K562 (cell line): ENCODE measurements around the gene MFSD12. TPM values are rescaled to one million over a fixed set of nuclear protein-coding genes. Genes with fewer than 3 reads are reported as not detected.
A peak's percentile ranks its signal among the peaks of the same experiment; 100 is the strongest.

Experiments used
- ARID2 ChIP-seq: fragments of 450-650 bp; IDR thresholded peaks from 2 replicates; pipeline ENCODE4 v1.6.1; 2017; ENCODE audit warnings: antibody characterized with exemption, mild to moderate bottlenecking
- HDAC1 ChIP-seq, 2 experiments: fragments of 450-650 bp; IDR thresholded peaks; 2 replicates each; pipeline ENCODE4 v1.6.1; 2016 to 2017; ENCODE audit warnings: inconsistent platforms in 1 of 2, mild to moderate bottlenecking in 1 of 2, moderate library complexity in 1 of 2
- MCM2 ChIP-seq: fragments of 450-650 bp; IDR thresholded peaks from 2 replicates; pipeline ENCODE4 v1.6.1; 2017; ENCODE audit warnings: low read depth, mild to moderate bottlenecking
- NCOA6 ChIP-seq: fragments of 450-650 bp; IDR thresholded peaks from 2 replicates; pipeline ENCODE4 v1.6.1; 2017; ENCODE audit warnings: mild to moderate bottlenecking
- NCOR1 ChIP-seq: fragments of 450-650 bp; IDR thresholded peaks from 2 replicates; pipeline ENCODE4 v1.6.1; 2016; ENCODE audit warnings: mild to moderate bottlenecking, moderate library complexity
- POLR2A ChIP-seq: fragments of 450-650 bp; conservative IDR thresholded peaks from 2 replicates; pipeline ENCODE4 v1.6.1; 2016
- SMARCA5 ChIP-seq: fragments of 450-650 bp; IDR thresholded peaks from 2 replicates; pipeline ENCODE4 v1.6.1; 2016
- ZBED1 ChIP-seq: IDR thresholded peaks from 2 replicates; pipeline ENCODE4 v1.6.1; 2014
- ZNF561 ChIP-seq: fragments of 450-650 bp; formaldehyde crosslinking; conservative IDR thresholded peaks from 2 replicates; pipeline ENCODE4 v1.4.0; 2020; ENCODE audit warnings: mild to moderate bottlenecking, moderate library complexity
- polyA plus RNA-seq, 8 experiments: library from polyadenylated mRNA; depleted of rRNA in 4 of 8; stranded (reverse) in 5 of 8; unstranded in 3 of 8; fragments of >200 nt; fragmentation: Nextera tagmentation in 2 of 8; fragmentation: Illumina TruSeq in 1 of 8; extraction: Ambion mirVana in 2 of 8; extraction: Trizol in 1 of 8; gene quantifications; 2 replicates each; pipeline versions ENCODE4 v1.2.1 to v1.2.3, GENCODE V29; 2011 to 2014; ENCODE audit warnings: inconsistent platforms in 1 of 8, missing spikeins in 1 of 8
- total RNA-seq, 7 experiments: library from RNA; depleted of rRNA in 6 of 7; stranded (reverse); fragments of >200 nt in 6 of 7; fragmentation: Illumina TruSeq in 2 of 7; extraction: Trizol in 2 of 7; gene quantifications; 2 replicates each; pipeline versions ENCODE4 v1.2.1 to v1.2.3, GENCODE V29; 2011 to 2021; ENCODE audit warnings: low replicate concordance in 1 of 7
- TF ChIP-seq, protein P1 (sequence below), 2 experiments: fragments of 450-650 bp; conservative IDR thresholded peaks; 2 replicates each; pipeline ENCODE4 v1.6.1; 2017; ENCODE audit warnings: mild to moderate bottlenecking in 2 of 2, moderate library complexity in 2 of 2
- TF ChIP-seq, protein P2 (sequence below): sonication (generic); formaldehyde crosslinking; IDR thresholded peaks from 2 replicates; pipeline ENCODE4 v1.8.1; 2023; ENCODE audit warnings: mild to moderate bottlenecking, missing genetic modification reagents
- TF ChIP-seq, protein P3 (sequence below): fragments of 250-450 bp; sonication (Bioruptor Pico); IDR thresholded peaks from 2 replicates; pipeline ENCODE4 v1.5.0; 2021; ENCODE audit warnings: mild to moderate bottlenecking, moderate library complexity
- TF ChIP-seq, protein P4 (sequence below), 2 experiments: IDR thresholded peaks; 2 replicates each; pipeline ENCODE4 v1.6.1; 2011; ENCODE audit warnings: borderline replicate concordance in 1 of 2, control low read depth in 1 of 2, low read depth in 1 of 2, low read length in 1 of 2, mild to moderate bottlenecking in 1 of 2, mixed read lengths in 1 of 2, moderate library complexity in 1 of 2; ENCODE audit not compliant: insufficient read depth in 1 of 2, insufficient read length in 1 of 2, poor library complexity in 1 of 2, severe bottlenecking in 1 of 2; ENCODE audit errors: extremely low read depth in 1 of 2

The MFSD12 gene
- total and polyA plus RNA-seq, 9 of the 15 experiments (the other 6 are each of a cell fraction or from before 2014, with no cell fraction given): 0.69 to 112 (median 31.8) TPM

DNA sequence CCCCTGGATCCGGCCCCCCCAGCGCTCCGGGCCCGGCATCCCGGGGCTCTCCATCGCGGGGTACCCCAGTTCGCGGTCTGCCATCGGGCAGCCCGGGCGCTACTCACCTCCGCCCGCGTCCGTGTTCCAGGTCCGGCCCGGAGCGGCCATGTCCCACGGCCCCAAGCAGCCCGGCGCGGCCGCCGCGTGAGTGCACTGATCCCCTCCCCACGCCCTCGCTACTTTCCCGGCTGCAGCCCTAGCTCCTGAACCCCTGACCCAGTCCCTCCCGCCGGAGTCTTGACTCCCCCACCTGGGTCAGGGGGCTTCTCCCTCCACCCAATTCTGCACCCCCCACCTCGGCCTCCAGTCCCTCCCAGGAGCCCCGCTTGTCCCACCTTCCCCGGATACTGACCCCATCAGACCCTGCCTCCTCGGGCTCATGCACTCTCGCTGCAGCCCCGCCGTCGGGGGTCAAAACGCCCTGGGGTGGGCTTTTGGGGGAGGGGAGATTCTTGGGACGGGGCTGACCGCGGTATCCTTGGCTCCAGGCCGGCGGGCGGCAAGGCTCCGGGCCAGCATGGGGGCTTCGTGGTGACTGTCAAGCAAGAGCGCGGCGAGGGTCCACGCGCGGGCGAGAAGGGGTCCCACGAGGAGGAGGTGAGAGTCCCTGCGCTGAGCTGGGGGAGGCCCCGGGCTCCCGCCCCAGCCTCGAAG is 15.9 kb upstream of the MFSD12 start (continued):
- TF ChIP-seq SMARCA5 (no peak), POLR2A (peak; percentile 51; the same call in 1 of the 2 replicates), HDAC1 (IDR thresholded peaks at IDR 0.05) (0 out of 4 replicates have a peak, but pooled peaks of 1 of the 2 experiments have one; percentile 67), NCOA6 (no peak), NCOR1 (no peak), MCM2 (no peak), ARID2 (no peak), ZBED1 (no peak), ZNF561 (no peak)
- TF ChIP-seq, protein P1, sequence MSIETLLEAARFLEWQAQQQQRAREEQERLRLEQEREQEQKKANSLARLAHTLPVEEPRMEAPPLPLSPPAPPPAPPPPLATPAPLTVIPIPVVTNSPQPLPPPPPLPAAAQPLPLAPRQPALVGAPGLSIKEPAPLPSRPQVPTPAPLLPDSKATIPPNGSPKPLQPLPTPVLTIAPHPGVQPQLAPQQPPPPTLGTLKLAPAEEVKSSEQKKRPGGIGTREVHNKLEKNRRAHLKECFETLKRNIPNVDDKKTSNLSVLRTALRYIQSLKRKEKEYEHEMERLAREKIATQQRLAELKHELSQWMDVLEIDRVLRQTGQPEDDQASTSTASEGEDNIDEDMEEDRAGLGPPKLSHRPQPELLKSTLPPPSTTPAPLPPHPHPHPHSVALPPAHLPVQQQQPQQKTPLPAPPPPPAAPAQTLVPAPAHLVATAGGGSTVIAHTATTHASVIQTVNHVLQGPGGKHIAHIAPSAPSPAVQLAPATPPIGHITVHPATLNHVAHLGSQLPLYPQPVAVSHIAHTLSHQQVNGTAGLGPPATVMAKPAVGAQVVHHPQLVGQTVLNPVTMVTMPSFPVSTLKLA (conservative IDR thresholded peaks at IDR 0.05): peak in 1 of 2 experiments; percentile 46; a peak in 2 of 4 replicates
- TF ChIP-seq, protein P2, sequence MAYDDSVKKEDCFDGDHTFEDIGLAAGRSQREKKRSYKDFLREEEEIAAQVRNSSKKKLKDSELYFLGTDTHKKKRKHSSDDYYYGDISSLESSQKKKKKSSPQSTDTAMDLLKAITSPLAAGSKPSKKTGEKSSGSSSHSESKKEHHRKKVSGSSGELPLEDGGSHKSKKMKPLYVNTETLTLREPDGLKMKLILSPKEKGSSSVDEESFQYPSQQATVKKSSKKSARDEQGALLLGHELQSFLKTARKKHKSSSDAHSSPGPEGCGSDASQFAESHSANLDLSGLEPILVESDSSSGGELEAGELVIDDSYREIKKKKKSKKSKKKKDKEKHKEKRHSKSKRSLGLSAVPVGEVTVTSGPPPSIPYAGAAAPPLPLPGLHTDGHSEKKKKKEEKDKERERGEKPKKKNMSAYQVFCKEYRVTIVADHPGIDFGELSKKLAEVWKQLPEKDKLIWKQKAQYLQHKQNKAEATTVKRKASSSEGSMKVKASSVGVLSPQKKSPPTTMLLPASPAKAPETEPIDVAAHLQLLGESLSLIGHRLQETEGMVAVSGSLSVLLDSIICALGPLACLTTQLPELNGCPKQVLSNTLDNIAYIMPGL (CRISPR knock-in tag): 0 out of 2 replicates have a peak, but pooled peaks have one; percentile 28
- TF ChIP-seq, protein P3, sequence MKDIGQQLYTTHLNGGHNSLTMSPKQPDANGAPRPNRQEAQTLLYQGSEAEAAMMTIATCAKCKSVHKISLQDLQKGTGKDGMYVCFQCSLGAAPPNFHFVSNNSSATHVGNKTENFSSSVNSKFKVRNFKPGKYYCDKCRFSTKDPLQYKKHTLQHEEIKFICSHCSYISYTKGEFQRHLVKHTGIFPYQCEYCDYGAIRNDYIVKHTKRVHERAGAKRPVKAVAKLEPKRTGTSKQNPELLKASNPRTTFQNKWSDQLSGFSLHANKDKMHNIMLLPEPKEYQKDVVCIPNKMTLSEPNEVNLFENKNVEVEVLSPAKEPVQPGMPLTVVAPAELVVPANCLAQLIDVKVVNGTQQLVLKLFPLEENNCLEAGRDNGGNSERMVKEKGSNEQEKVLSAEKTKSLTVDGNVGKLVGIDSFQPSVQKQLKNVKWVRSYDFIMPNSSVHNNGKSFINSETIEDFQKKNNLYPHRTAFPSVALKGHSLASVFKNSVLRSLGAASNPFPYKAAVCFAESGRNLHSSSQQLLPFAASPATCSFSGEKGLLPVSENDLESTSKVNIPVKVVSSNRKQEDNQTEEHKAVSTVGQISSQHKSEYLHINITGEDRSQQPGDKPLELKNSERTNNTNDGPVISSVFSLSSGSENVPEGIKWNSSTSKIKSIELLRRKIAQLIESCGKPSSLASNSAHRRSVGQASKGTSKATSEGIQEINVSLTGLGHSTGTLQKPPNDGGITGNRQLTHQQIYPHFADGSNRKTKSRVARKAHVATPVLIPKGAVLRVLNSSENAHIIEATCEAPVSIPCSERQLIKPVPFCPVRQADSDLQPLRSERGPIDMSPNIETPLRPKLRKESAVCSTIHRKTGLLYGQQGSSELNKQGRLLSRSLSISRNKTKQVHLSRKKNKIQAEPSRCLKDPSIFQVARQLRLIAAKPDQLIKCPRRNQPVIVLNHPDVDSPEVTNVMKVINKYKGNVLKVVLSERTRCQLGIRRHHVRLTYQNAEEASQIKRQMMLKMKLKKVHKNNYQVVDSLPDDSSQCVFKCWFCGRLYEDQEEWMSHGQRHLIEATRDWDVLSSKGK (CRISPR knock-in tag): no peak
- TF ChIP-seq, protein P4, sequence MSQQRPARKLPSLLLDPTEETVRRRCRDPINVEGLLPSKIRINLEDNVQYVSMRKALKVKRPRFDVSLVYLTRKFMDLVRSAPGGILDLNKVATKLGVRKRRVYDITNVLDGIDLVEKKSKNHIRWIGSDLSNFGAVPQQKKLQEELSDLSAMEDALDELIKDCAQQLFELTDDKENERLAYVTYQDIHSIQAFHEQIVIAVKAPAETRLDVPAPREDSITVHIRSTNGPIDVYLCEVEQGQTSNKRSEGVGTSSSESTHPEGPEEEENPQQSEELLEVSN (IDR thresholded peaks at IDR 0.05; ENCODE audit: borderline replicate concordance in 1 of 2, extremely low read depth in 1 of 2, insufficient read depth in 1 of 2, insufficient read length in 1 of 2, low read depth in 1 of 2, low read length in 1 of 2, poor library complexity in 1 of 2, severe bottlenecking in 1 of 2): peak; percentile 46 to 89
